RPMI7951 (cell line): ENCODE data around the gene ERBIN. TPM values are rescaled to one million over a fixed set of nuclear protein-coding genes. Genes with fewer than 3 reads are reported as not detected.

Experiments
- DNase-seq: peaks from one replicate; pipeline ENCODE4 v3.0.0-alpha.2; 2012; ENCODE audit warnings: low read depth
- total RNA-seq: library from RNA; depleted of rRNA; stranded (reverse); fragments of >200 nt; shearing (Covaris generic); gene quantifications from 2 replicates; pipeline ENCODE4 v1.2.3, GENCODE V29; 2014; rRNA removed

Gene ERBIN
- total RNA-seq, 1 experiment from 2014 or later = 46.0 TPM

GRCh38 chr5:66129144-66129543 is 202.8 kb downstream of the ERBIN start:
- no peak for DNase-seq

- no peak for DNase-seq
Observed at GRCh38 chr5:66130493-66130892, 204.1 kb downstream of the ERBIN start.

Other genes starting within 250 kb of the ERBIN start
- gene SGTB, start 204.5 kb upstream of the ERBIN start, total RNA-seq = 7.7 and 9.0 TPM in 2 replicates
- gene NLN, start 204.4 kb upstream of the ERBIN start, total RNA-seq = 22.6 and 24.6 TPM in 2 replicates
- 20.6 and 31.0 TPM in 2 replicates for gene SREK1, start 217.7 kb downstream of the ERBIN start, total RNA-seq